ENCODE data around the gene INSYN1. TPM values are rescaled to one million over a fixed set of nuclear protein-coding genes. Genes with fewer than 3 reads are reported as not detected.
"Not testable (repeated sequence)": the region's sequence is repeated elsewhere in the genome, so short reads cannot be mapped to it uniquely, and the experiment has no call there.

INSYN1 gene, protein sequence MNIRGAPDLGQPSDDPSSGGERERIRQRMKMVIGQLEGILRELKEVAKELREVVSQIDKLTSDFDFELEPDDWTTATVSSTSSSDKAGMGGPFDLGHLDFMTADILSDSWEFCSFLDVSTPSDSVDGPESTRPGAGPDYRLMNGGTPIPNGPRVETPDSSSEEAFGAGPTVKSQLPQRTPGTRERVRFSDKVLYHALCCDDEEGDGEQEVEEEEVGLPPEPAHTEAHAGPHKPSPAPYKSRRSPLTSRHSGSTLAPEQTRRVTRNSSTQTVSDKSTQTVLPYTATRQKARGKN
- total RNA-seq = not detected

DNA sequence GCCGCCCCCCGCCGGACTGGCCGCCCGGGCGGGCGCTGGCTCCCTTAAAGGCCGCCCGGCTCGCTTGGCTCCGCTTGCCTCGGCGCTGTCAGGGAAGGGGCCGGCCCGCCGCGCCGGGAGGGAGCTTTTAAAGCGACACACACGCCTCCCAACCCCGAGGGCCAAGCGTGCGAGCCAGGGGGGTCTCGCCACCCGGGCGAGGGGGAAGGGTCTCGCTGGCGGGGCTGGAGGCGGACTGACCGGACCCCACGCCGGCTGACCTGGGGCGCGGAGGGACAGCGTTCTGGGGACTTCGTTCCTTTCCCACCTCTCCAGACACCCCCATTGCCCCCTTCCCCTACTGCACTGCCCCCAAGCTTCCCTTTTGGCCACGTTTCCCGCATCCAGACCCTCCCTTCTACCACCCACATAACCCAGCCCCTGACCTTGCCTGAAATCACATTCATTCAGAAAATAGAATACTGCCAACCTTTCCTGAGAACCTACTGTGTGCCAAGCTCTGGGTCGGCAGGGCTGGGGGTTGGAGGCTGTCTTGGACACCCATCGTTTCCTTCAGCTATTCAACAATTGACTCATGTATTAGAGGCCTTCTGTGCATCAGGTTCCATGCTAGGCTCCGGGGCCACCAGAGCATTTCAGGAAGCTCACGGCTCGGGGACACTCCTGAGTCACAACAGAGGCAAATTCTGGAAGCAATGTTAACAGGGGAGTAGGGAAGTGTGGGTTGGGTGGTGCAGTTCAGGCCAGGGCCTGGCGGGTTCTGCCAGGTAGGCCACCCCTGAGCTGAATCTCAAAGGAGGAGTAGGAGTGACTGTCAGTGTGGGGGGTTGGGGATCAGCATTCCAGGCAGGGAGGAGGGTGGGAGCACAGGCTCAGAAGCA, at the start of gene INSYN1:
INSYN1 (minus strand) TSS at position 102 of the 881 bp plus-strand sequence. CDS start 2,221 bp downstream, outside the sequence.
- peak in 1 of 3 donors; percentile 24 for DNase-seq (ENCODE audit: low read depth in 2 of 3, low spot score in 2 of 3)

GRCh38 chr15:73802431-73803041, 49.4 kb upstream of the INSYN1 start:
- no peak for DNase-seq (ENCODE audit: low read depth in 2 of 3, low spot score in 2 of 3)

- peak in 2 of 3 donors; percentile 9 to 28 for DNase-seq (ENCODE audit: low read depth in 2 of 3, low spot score in 2 of 3)
Observed at GRCh38 chr15:73800662-73801345, 47.7 kb upstream of the INSYN1 start.

- no peak for DNase-seq (ENCODE audit: low read depth in 2 of 3, low spot score in 2 of 3)
Observed at GRCh38 chr15:73799466-73799865, 46.3 kb upstream of the INSYN1 start.

DNA sequence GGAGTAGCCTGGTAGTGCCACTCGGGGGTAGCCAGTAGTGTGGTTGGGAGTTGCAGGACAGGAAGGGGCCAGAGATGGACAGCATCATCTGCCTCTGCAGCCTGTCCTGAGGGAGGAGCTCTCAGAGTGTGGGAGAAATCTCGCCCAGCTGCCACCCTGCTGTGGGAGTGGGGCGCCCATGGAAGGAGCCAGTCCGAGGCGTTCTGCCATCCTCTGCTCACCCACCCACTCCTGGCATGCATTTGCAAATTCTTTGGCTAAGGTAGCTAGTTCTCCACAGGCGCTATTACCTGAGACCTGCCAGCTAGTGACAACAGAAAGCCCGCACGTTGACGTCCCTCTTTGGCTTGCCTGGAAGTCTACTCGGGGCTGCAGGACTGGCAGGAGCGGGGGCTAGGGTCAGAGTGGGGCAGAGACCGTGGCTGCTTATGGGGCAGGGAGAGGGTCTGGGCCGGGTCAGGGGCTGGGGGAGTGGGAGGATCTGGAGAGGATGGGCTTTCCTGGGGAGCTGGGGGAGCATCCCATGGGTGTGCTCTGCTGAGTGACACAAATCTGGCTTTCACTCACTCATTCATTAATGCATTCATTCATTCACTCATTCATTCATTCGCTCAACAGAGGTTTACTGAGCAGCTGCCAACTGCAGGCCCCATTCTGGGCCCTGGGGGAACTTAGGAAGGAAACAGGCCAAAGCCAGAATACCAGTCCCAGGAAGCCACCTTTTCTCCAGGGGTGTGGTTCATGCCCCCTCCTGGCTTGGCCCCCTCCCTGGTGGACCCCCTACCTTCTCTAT, 44.4 kb upstream of the INSYN1 start:
- DNase-seq (ENCODE audit: low read depth in 2 of 3, low spot score in 2 of 3) = no peak

GRCh38 chr15:73796331-73796831, 43.2 kb upstream of the INSYN1 start:
- no peak for DNase-seq (ENCODE audit: low read depth in 2 of 3, low spot score in 2 of 3)

DNA sequence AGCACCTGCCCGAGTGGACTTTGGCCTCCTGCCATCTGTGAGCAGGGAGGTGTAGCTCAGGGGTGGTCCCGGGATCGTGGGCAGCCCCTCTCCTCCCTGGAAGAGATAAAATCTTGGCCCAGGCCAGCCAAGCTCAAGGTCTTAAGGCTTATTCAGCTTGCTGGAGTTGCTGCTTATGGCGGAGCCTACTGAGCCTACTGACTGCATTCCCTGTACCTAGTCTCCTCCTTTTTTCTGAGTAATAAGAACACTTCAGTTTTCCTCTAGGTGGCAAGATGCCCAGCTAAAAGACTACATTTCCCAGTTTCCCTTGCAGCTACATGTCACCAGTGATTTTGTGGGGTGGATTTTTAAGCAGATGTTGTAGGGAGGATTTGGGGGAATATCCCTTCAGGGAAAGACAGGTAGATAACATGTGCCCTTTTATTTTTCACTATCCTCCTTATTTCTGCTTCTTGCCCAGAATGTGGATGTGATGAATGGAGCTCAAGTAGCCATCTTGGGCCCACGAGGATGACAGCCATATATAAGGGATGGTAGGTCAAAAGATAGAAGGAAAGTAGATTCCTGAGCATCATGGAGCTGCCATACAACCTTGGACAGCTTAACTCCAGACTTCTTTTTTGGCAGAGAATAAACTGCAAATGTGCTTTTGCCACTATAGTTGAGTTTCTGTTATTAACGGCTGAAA, 41.4 kb upstream of the INSYN1 start:
- no peak for DNase-seq (ENCODE audit: low read depth in 2 of 3, low spot score in 2 of 3)

DNA sequence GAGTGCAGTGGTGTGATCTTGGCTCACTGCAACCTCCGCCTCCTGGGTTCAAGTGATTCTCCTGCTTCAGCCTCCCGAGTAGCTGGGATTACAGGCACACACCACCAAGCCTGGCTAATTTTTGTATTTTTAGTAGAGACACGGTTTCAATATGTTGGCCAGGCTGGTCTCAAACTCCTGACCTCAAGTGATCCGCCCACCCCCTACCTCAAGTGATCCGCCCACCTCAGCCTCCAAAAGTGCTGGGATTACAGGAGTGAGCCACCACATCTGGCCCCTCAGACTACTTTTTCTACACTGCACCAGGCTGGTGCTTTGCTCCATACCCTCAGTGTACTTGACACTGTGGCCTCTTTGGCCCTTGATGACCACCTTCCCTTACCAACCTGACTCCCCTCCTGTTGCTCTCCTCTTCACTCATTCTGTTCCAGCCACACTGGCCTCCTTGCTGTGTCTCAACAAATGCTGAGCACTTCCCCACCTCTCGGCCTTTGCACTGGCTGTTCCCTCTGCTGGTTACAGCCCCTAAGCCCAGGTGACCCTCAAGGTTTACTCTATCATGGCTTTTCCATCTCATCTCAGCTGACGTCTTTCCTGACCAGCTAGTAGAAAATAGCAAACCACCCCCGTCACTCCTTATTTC, 39.9 kb upstream of the INSYN1 start:
- not testable (repeated sequence) for DNase-seq (ENCODE audit: low read depth in 2 of 3, low spot score in 2 of 3)

GRCh38 chr15:73792415-73792814, 39.3 kb upstream of the INSYN1 start:
- no peak for DNase-seq (ENCODE audit: low read depth in 2 of 3, low spot score in 2 of 3)

GRCh38 chr15:73789521-73790240, 36.5 kb upstream of the INSYN1 start:
- DNase-seq (ENCODE audit: low read depth in 2 of 3, low spot score in 2 of 3) = no peak

DNA sequence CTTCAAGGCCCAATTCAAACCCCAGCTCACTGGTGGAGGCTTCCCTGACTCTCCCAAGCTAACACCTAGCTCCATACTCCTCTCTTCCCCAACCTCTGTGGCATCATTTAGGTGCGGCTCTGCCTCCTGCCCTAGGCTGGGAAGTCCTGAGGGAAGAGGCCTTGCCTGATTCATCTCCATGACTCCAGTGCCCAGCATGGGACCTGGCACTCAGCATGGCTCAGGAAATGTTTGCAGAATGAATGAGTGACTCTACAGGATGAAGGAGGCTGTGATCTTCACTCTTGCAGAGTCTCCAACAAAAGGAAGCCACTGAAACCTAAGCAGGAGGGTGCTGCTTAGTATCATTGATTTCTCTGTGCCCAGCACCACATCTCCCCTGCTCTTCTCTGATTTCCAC, 34.5 kb upstream of the INSYN1 start:
- DNase-seq (ENCODE audit: low read depth in 2 of 3, low spot score in 2 of 3) = no peak

DNA sequence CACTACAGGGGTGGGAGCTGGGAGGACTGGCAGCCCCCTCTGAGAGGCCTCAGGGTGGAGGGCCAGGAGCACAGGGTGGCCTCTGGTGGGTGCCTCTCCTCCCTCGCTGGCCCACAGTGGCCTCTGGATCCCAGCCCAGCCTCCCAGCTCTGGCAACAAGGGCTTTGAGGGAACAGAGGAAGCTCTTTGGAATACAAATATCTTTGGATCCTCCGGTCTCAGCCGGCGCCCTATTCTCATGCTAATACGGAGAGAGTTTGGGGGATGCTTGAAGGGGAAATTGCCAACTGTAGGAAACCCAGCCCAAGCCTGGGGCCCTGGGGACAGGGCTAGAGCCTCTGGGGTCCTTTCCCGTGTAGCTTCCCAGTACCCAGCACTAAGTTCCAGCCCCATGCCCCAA, 33.4 kb upstream of the INSYN1 start:
- no peak for DNase-seq (ENCODE audit: low read depth in 2 of 3, low spot score in 2 of 3)

DNA sequence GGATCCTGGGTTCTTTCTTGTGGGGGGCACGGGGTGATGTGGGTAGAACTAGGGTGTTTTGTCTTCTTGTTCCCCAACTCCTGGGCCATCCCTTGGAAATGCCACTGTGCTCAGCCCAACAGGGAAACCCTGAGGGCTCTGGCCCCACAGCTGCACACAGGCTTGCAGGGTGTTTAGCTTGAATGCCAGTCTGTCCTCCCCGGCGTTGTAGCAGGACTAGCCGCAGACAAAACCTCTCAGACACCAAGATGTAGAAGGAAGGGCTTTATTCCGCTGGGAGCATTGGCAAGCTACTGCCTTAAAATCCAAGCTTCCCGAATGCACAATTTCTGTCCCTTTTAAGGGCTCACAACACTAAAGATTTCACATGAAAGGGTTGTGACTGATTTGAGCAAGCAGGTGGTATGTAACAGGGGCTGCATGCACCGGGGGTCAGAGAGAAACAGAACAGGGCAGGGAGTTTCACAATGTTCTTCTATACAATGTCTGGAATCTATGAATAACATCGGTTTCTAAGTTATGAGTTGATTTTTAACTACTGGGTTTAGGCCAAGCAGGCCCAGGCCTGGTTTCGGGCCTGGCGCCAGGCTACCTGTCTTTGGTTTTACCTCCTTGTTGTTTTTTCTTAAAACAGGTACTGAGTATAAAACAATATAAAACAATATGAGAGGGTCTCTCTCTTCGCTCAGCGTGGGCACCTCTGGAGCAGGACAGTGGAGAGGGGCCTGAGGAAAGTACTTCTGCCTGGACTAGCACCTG, 32.3 kb upstream of the INSYN1 start:
- DNase-seq (ENCODE audit: low read depth in 2 of 3, low spot score in 2 of 3) = not testable (repeated sequence)

DNA sequence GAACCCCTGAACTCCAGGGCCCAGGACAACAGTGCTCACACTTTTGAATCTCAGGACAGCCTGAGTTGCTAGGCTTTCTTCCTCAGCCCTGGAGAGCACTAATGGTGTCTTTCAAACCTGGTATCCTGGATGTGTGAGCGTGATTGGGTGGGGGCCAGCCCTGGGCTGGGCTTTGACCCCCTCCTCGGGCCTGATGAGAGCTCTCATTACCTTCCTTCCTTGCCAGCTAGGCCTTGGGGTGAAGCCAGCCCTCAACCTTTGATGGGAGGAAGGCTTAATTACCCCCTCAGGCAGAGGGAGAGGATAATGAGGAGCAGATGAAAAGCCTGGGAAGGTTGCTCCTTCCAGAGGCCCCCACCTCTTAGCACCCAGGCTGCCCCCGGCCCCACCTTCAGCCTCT, 31.1 kb upstream of the INSYN1 start:
- no peak for DNase-seq (ENCODE audit: low read depth in 2 of 3, low spot score in 2 of 3)

DNA sequence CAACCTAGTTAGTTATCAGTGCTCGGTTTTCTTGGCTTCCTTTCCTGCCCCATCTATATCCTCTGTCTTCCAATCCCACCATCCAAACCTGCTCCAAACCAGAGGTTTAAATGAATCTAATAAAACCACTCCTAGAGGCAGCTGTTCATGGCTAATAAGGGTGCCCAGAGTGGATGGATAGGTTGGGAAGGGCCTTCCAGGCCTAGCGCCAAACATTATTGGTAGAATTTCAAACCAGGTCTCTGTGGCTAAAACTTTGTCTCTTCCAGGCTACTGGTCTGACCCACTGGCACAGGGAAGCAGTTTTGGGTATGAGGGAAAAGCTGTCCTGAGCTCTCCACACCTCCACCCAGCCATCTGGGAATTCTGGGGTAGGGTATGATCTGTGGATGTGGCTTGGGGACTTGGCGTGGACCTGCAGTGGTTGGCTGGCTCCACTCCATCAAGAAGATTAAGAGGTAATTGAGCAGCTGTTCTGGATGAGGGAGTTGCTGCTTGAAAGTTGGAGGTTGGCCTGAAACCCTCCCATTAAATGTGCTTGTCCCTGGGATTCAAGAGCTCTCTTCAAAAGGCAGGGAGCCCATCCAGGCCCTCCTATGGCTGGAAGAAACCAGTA, 29.3 kb upstream of the INSYN1 start:
- DNase-seq (ENCODE audit: low read depth in 2 of 3, low spot score in 2 of 3) = no peak

GRCh38 chr15:73781038-73781925, 28.1 kb upstream of the INSYN1 start:
- no peak for DNase-seq (ENCODE audit: low read depth in 2 of 3, low spot score in 2 of 3)
